ENCODE data around the gene FHOD1.

The FHOD1 gene

GRCh38 chr16:67206129-67206837, 41.0 kb downstream of the FHOD1 start:
- peaks cover 5 to 44% of the 10 kb centered on the region in 2 donors for H3K36me3 Mint-ChIP-seq
- H3K4me3 Mint-ChIP-seq, result no peak overlapping the region
- ATAC-seq (replicated peaks), result no peak
- peak overlapping the region; percentile 88 for H3K27ac Mint-ChIP-seq
- H3K9me3 Mint-ChIP-seq, result no peaks in the 10 kb centered on the region
- H3K27me3 Mint-ChIP-seq, result no peaks in the 10 kb centered on the region
- peaks cover 0 to 3% of the 10 kb centered on the region in 2 donors for H3K4me1 Mint-ChIP-seq
- DNase-seq, result no peak

- no peak for ATAC-seq (replicated peaks)
- no peak for DNase-seq
- H3K27me3 Mint-ChIP-seq, result no peaks in the 10 kb centered on the region
- H3K9me3 Mint-ChIP-seq, result no peaks in the 10 kb centered on the region
- no peak overlapping the region for H3K27ac Mint-ChIP-seq
- H3K4me3 Mint-ChIP-seq, result no peak overlapping the region
- H3K36me3 Mint-ChIP-seq, result peaks cover 18 to 53% of the 10 kb centered on the region in 2 donors
- peaks cover 5 to 8% of the 10 kb centered on the region in 2 donors for H3K4me1 Mint-ChIP-seq
These were observed 43.2 kb downstream of the FHOD1 start for GRCh38 chr16:67204076-67204475.

- Mint-ChIP-seq H3K27ac (no peak overlapping the region), H3K4me1 (peaks cover 9 to 15% of the 10 kb centered on the region in 2 donors)
These were observed 44.3 kb downstream of the FHOD1 start for GRCh38 chr16:67202956-67203493.

GRCh38 chr16:67202426-67202825, 44.9 kb downstream of the FHOD1 start:
- H3K4me1 Mint-ChIP-seq, result peaks cover 11 to 21% of the 10 kb centered on the region in 2 donors
- no peak overlapping the region for H3K4me3 Mint-ChIP-seq
- no peaks in the 10 kb centered on the region for H3K27me3 Mint-ChIP-seq
- no peak for DNase-seq
- H3K36me3 Mint-ChIP-seq, result peaks cover 28 to 65% of the 10 kb centered on the region in 2 donors
- H3K9me3 Mint-ChIP-seq, result no peaks in the 10 kb centered on the region
- H3K27ac Mint-ChIP-seq, result no peak overlapping the region
- no peak for ATAC-seq (replicated peaks)

More at GRCh38 chr16:67202956-67203493, 44.3 kb downstream of the FHOD1 start:
- no peaks in the 10 kb centered on the region for H3K27me3 Mint-ChIP-seq
- H3K4me3 Mint-ChIP-seq, result no peak overlapping the region
- peaks cover 24 to 59% of the 10 kb centered on the region in 2 donors for H3K36me3 Mint-ChIP-seq
- no peaks in the 10 kb centered on the region for H3K9me3 Mint-ChIP-seq
- no peak for ATAC-seq (replicated peaks)
- no peak for DNase-seq

- H3K9me3 Mint-ChIP-seq, result no peaks in the 10 kb centered on the region
- no peak overlapping the region for H3K4me3 Mint-ChIP-seq
- peaks cover 12 to 28% of the 10 kb centered on the region in 2 donors for H3K4me1 Mint-ChIP-seq
- peaks cover 33 to 68% of the 10 kb centered on the region in 2 donors for H3K36me3 Mint-ChIP-seq
- DNase-seq, result no peak
- no peaks in the 10 kb centered on the region for H3K27me3 Mint-ChIP-seq
- ATAC-seq (replicated peaks), result no peak
- no peak overlapping the region for H3K27ac Mint-ChIP-seq
These were observed 45.6 kb downstream of the FHOD1 start for GRCh38 chr16:67201411-67202345.

- ATAC-seq (replicated peaks), result no peak
- no peak for DNase-seq
- no peak overlapping the region for H3K4me3 Mint-ChIP-seq
- H3K27ac Mint-ChIP-seq, result no peak overlapping the region
- H3K27me3 Mint-ChIP-seq, result no peaks in the 10 kb centered on the region
- peaks cover 41 to 68% of the 10 kb centered on the region in 2 donors for H3K36me3 Mint-ChIP-seq
- peaks cover 16 to 40% of the 10 kb centered on the region in 2 donors for H3K4me1 Mint-ChIP-seq
- H3K9me3 Mint-ChIP-seq, result no peaks in the 10 kb centered on the region
These were observed 46.8 kb downstream of the FHOD1 start for GRCh38 chr16:67200491-67200890.

GRCh38 chr16:67199808-67200198, 47.5 kb downstream of the FHOD1 start:
- Mint-ChIP-seq H3K4me1 (peaks cover 16 to 45% of the 10 kb centered on the region in 2 donors), H3K9me3 (no peaks in the 10 kb centered on the region), H3K36me3 (peaks cover 48 to 68% of the 10 kb centered on the region in 2 donors), H3K27ac (no peak overlapping the region), H3K4me3 (peak overlapping the region in 1 of 2 donors; percentile 23), H3K27me3 (no peaks in the 10 kb centered on the region)
- ATAC-seq (replicated peaks), result no peak
- no peak for DNase-seq

GRCh38 chr16:67199011-67199807, 48.1 kb downstream of the FHOD1 start, which contains the start of gene ELMO3:
TSS of gene ELMO3 (plus strand) at chr16:67199131. CDS start at chr16:67199327, 196 bp downstream.
- Mint-ChIP-seq H3K27me3 (no peaks in the 10 kb centered on the region), H3K4me1 (peaks cover 19 to 51% of the 10 kb centered on the region in 2 donors), H3K4me3 (peak within 1 kb of the TSS in 1 of 2 donors; percentile 14), H3K27ac (peak within 1 kb of the TSS; percentile 62), H3K36me3 (peaks cover 48 to 69% of the 10 kb centered on the region in 2 donors), H3K9me3 (no peaks in the 10 kb centered on the region)
- ATAC-seq (replicated peaks) (peak in 1 of 2 donors; percentile 43), DNase-seq (no peak)

- Mint-ChIP-seq H3K27me3 (no peaks in the 10 kb centered on the region), H3K27ac (peak overlapping the region; percentile 62), H3K9me3 (no peaks in the 10 kb centered on the region), H3K36me3 (peaks cover 48 to 70% of the 10 kb centered on the region in 2 donors), H3K4me1 (peaks cover 22 to 60% of the 10 kb centered on the region in 2 donors), H3K4me3 (no peak overlapping the region)
- DNase-seq (no peak), ATAC-seq (replicated peaks) (peak; percentile 59 to 73)
These were observed 49.0 kb downstream of the FHOD1 start for GRCh38 chr16:67198238-67198734.

- ATAC-seq (replicated peaks), result no peak
- H3K27ac Mint-ChIP-seq, result peak overlapping the region; percentile 31
- no peak for DNase-seq
- H3K36me3 Mint-ChIP-seq, result peaks cover 50 to 70% of the 10 kb centered on the region in 2 donors
- H3K4me1 Mint-ChIP-seq, result peaks cover 24 to 66% of the 10 kb centered on the region in 2 donors
- H3K4me3 Mint-ChIP-seq, result peak overlapping the region in 1 of 2 donors; percentile 32
- H3K9me3 Mint-ChIP-seq, result no peaks in the 10 kb centered on the region
- H3K27me3 Mint-ChIP-seq, result no peaks in the 10 kb centered on the region
These were observed 49.6 kb downstream of the FHOD1 start for GRCh38 chr16:67197704-67198103.

- DNase-seq (no peak), ATAC-seq (replicated peaks) (no peak)
- H3K36me3 Mint-ChIP-seq, result peaks cover 55 to 67% of the 10 kb centered on the region in 2 donors
- H3K4me1 Mint-ChIP-seq, result peaks cover 25 to 69% of the 10 kb centered on the region in 2 donors
- no peak overlapping the region for H3K27ac Mint-ChIP-seq
- H3K27me3 Mint-ChIP-seq, result no peaks in the 10 kb centered on the region
- peak overlapping the region in 1 of 2 donors; percentile 16 for H3K4me3 Mint-ChIP-seq
- H3K9me3 Mint-ChIP-seq, result no peaks in the 10 kb centered on the region
These were observed 50.4 kb downstream of the FHOD1 start for GRCh38 chr16:67196881-67197280.

GRCh38 chr16:67195676-67196075, 51.6 kb downstream of the FHOD1 start:
- Mint-ChIP-seq H3K4me1 (peaks cover 30 to 78% of the 10 kb centered on the region in 2 donors), H3K4me3 (no peak overlapping the region)

GRCh38 chr16:67194260-67194659, 53.0 kb downstream of the FHOD1 start:
- Mint-ChIP-seq H3K27me3 (no peaks in the 10 kb centered on the region), H3K27ac (peak overlapping the region; percentile 42), H3K4me1 (peaks cover 28 to 70% of the 10 kb centered on the region in 2 donors), H3K9me3 (no peaks in the 10 kb centered on the region), H3K4me3 (peak overlapping the region in 1 of 2 donors; percentile 89), H3K36me3 (peaks cover 40 to 51% of the 10 kb centered on the region in 2 donors)
- ATAC-seq (replicated peaks) (no peak), DNase-seq (no peak)

More at GRCh38 chr16:67195676-67196075, 51.6 kb downstream of the FHOD1 start:
- H3K27me3 Mint-ChIP-seq, result no peaks in the 10 kb centered on the region
- peaks cover 49 to 61% of the 10 kb centered on the region in 2 donors for H3K36me3 Mint-ChIP-seq
- DNase-seq, result no peak
- ATAC-seq (replicated peaks), result no peak
- no peaks in the 10 kb centered on the region for H3K9me3 Mint-ChIP-seq
- H3K27ac Mint-ChIP-seq, result peak overlapping the region; percentile 37
